PFSK-1 (cell line): ENCODE results near the gene INTS3.

Experiments used
- POLR2AphosphoS5 ChIP-seq: IDR thresholded peaks from 2 replicates; pipeline ENCODE4 v1.6.1; 2012; ENCODE audit warnings: low read depth, mild to moderate bottlenecking, control low read depth, low read length, moderate library complexity
- REST ChIP-seq, 2 experiments: IDR thresholded peaks; 2 replicates each; pipeline versions ENCODE4 v1.6.1 to v1.8.0; 2011 to 2012; ENCODE audit warnings: low read depth in 2 of 2, low read length in 2 of 2, control low read depth in 1 of 2, inconsistent platforms in 1 of 2, mild to moderate bottlenecking in 1 of 2, moderate library complexity in 1 of 2; ENCODE audit not compliant: insufficient read depth in 1 of 2
- TAF1 ChIP-seq: IDR thresholded peaks from 2 replicates; pipeline ENCODE4 v1.6.1; 2012; ENCODE audit warnings: low read length, control low read depth, borderline replicate concordance; ENCODE audit not compliant: insufficient read depth

- TF ChIP-seq TAF1 (no peak), POLR2AphosphoS5 (no peak), REST (IDR thresholded peaks at IDR 0.05; ENCODE audit: insufficient read depth in 1 of 2, low read depth in 2 of 2, low read length in 2 of 2) (no peak)
Observed at GRCh38 chr1:153734396-153735089, 6.7 kb downstream of the INTS3 start.
